Measurements from ENCODE around the gene FUT7. TPM values are rescaled to one million over a fixed set of nuclear protein-coding genes. Genes with fewer than 3 reads are reported as not detected.

FUT7 gene
- total and polyA plus RNA-seq, 11 donors: 0.15 to 0.48 (median 0.17) TPM; not detected in 8

DNA sequence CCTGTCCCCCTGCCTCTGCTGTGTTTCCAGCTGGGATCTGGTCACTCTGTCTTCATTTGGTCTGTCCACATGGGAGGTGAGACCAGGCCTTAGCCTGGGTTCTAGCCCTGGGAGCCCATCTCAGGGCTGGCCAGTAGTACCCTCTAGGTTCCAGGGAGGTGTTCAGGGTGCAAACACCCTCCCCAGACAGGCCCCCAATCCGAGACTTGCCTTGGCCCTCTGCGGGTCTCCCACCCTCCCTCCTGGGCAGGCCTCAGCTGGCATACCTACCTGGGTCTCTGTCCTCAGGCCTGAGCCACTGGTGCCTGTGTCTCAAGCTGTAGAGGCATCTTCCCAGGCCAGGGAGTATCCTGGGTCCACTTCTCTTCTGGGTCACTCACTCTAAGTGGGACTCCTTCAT, 39.4 kb upstream of the FUT7 start:
- 81 to 90% (median 88%) methylated on average over 2 of the region's 2 CpGs for WGBS, 4 donors
- intact Hi-C loops (cut with DNase I): no loop called here
- no peak for TF ChIP-seq POLR2A (IDR thresholded peaks at IDR 0.05)
- TF ChIP-seq, protein P1, sequence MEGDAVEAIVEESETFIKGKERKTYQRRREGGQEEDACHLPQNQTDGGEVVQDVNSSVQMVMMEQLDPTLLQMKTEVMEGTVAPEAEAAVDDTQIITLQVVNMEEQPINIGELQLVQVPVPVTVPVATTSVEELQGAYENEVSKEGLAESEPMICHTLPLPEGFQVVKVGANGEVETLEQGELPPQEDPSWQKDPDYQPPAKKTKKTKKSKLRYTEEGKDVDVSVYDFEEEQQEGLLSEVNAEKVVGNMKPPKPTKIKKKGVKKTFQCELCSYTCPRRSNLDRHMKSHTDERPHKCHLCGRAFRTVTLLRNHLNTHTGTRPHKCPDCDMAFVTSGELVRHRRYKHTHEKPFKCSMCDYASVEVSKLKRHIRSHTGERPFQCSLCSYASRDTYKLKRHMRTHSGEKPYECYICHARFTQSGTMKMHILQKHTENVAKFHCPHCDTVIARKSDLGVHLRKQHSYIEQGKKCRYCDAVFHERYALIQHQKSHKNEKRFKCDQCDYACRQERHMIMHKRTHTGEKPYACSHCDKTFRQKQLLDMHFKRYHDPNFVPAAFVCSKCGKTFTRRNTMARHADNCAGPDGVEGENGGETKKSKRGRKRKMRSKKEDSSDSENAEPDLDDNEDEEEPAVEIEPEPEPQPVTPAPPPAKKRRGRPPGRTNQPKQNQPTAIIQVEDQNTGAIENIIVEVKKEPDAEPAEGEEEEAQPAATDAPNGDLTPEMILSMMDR (IDR thresholded peaks at IDR 0.05): no peak
- H3K9me3 ChIP-seq: no peaks in the 10 kb centered on the region
- no peak for DNase-seq
- peak overlapping the region in 3 of 12 donors; percentile 6 to 55 (median 45) for H3K4me3 ChIP-seq
- peaks cover 0 to 46% (median 9%) of the 10 kb centered on the region in 12 donors for H3K4me1 ChIP-seq
- H3K27ac ChIP-seq: peak overlapping the region in 10 of 12 donors; percentile 20 to 94 (median 76)
- no peak for ATAC-seq
- H3K27me3 ChIP-seq: peaks cover 0 to 14% (median 5%) of the 10 kb centered on the region in 9 donors
- no peaks in the 10 kb centered on the region for H3K36me3 ChIP-seq

DNA sequence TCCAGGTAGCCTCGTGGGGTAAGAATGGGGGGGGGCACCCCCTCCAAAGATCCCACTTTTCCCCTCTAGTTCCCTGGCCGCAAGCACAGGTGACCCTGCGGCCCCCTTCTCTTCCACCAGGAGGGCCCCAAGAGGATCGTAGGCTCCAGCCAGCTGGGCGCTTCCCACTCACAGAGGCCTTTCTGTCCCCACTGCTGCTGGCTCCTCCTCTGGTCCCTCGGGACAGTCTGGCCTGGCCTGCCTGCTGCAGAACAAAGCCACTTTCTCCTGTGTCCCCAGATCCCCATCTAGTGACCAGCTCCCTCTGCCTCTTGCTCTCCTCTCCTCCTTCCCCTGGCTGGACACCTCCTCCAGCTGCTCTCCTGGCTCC, 39.0 kb upstream of the FUT7 start:
- H3K27me3 ChIP-seq: peaks cover 0 to 14% (median 5%) of the 10 kb centered on the region in 9 donors
- peak overlapping the region in 11 of 12 donors; percentile 6 to 58 (median 45) for H3K4me3 ChIP-seq
- DNase-seq (peak; percentile 76 to 85 (median 83)), ATAC-seq (peak; percentile 33 to 69 (median 48))
- H3K36me3 ChIP-seq: no peaks in the 10 kb centered on the region
- H3K4me1 ChIP-seq: peaks cover 0 to 46% (median 9%) of the 10 kb centered on the region in 12 donors
- 5 to 19% (median 12%) methylated on average over 6 of the region's 6 CpGs for WGBS, 4 donors
- intact Hi-C loops (cut with DNase I): no loop called here
- no peaks in the 10 kb centered on the region for H3K9me3 ChIP-seq
- H3K27ac ChIP-seq: peak overlapping the region; percentile 43 to 94 (median 78)
- TF ChIP-seq, protein P1 (IDR thresholded peaks at IDR 0.05): peak in 4 of 12 donors; percentile 13 to 26 (median 20)
- no peak for TF ChIP-seq POLR2A (IDR thresholded peaks at IDR 0.05)

DNA sequence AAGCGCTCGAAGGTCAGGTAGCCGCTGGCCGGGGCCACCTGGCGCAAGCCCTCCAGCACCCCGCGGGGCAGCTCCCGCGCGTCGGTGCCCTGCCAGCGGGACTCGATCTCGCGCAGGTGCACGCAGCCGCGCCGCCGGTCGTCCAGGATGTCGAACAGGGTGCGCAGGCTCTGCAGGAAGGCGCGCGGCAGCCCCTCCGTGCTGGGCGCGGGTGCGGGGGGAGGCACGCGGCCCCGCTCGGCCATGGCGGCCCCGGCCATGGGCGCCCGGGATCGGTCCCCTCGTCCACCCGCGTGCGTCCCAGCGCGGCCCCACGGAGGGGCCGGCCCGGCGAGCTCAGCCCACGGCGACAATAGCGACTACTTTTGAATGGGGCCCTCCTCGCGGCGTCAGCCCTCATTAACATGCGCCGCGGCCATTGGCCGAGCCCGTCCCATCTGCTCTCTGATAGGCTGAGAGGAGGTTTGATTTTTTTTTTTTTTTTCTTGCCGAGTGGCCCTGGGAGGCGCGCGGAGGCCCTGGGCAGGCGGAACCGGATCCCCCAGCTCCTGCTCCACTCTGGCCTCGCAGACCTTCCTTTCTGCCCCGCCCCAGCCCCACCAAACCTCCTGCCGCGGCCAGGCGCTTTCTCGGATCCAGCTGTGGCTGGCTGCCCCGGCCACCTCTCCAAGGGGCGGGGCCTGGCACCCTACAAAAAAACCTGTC, 38.5 kb upstream of the FUT7 start, which contains the start of gene SAPCD2:
SAPCD2 (minus strand) TSS at position 357 of the 705 bp plus-strand sequence; CDS start at position 260, 97 bp downstream.
- Histone ChIP-seq H3K27me3 (peaks cover 0 to 14% (median 5%) of the 10 kb centered on the region in 9 donors), H3K27ac (peak within 1 kb of the TSS; percentile 43 to 94 (median 78)), H3K4me3 (peak within 1 kb of the TSS in 11 of 12 donors; percentile 6 to 58 (median 45)), H3K4me1 (peaks cover 0 to 44% (median 9%) of the 10 kb centered on the region in 12 donors), H3K9me3 (no peaks in the 10 kb centered on the region), H3K36me3 (no peaks in the 10 kb centered on the region)
- WGBS, 4 donors: 0 to 1% (median 1%) methylated on average over 40 to 74 of the region's 74 CpGs
- DNase-seq: peak; percentile 88 to 94 (median 92)
- TF ChIP-seq, protein P1 (IDR thresholded peaks at IDR 0.05): no peak
- no peak for TF ChIP-seq POLR2A (IDR thresholded peaks at IDR 0.05)
- ATAC-seq: peak; percentile 93 to 96 (median 94)
- intact Hi-C loops (cut with DNase I): no loop called here

DNA sequence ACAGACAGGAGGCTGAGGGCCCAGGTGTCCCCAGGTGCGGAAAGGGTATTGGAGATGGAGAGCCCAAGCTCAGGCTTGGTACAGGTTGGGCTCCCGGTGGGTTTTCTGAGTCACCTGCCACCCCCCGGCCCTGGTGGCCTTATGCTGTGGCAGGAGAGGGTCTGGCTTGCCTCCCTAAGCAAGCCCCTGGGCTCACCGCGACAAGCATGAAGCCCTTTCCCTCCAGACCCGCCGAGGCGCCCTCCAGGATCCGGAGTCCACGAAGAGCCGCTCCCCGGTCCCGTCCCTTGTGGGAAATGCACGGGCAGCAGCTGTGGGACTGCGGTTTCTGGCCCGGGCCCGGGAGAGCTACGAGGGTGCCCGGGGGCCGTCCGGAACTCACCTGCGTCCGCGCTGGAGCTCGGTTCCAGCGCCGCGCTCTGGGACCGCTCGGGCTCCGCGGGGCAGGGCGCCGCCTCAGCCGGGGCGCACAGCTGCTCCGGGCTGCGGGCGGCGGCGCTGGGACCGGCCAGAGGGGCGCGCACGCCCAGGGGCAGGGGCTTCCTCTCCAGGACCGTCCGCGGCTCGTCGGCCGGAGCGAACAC, 37.7 kb upstream of the FUT7 start:
- TF ChIP-seq POLR2A (IDR thresholded peaks at IDR 0.05): no peak
- TF ChIP-seq, protein P1 (IDR thresholded peaks at IDR 0.05): no peak
- peaks cover 0 to 39% (median 9%) of the 10 kb centered on the region in 12 donors for H3K4me1 ChIP-seq
- intact Hi-C loops (cut with DNase I): loop anchor here in 2 of 10 donors (5.0 to 10.0 kb wide), 2 partner anchors 282 to 285 kb away; no protein-coding TSS in a partner anchor
- DNase-seq (peak in 2 of 5 donors; percentile 24 to 29), ATAC-seq (no peak)
- H3K4me3 ChIP-seq: peak overlapping the region in 5 of 12 donors; percentile 3 to 58 (median 50)
- H3K27me3 ChIP-seq: peaks cover 0 to 14% (median 5%) of the 10 kb centered on the region in 9 donors
- 7 to 12% (median 9%) methylated on average over 28 to 52 of the region's 52 CpGs for WGBS, 4 donors
- H3K36me3 ChIP-seq: no peaks in the 10 kb centered on the region
- no peaks in the 10 kb centered on the region for H3K9me3 ChIP-seq
- H3K27ac ChIP-seq: no peak overlapping the region
